SK-N-SH (cell line): ENCODE results near the gene JAKMIP1. TPM values are rescaled to one million over a fixed set of nuclear protein-coding genes. Genes with fewer than 3 reads are reported as not detected.
A peak's percentile ranks its signal among the peaks of the same experiment; 100 is the strongest.

Experiments
- CTCF ChIA-PET: fragments of 300-600, 350-600 bp; formaldehyde crosslinking; extraction: SDS; loops from one replicate; lab custom pipeline; 2021; lab: Yijun Ruan, JAX
- POLR2A ChIA-PET: fragments of 350-600 bp; sonication (Branson Sonifier 250); formaldehyde crosslinking; extraction: SDS; loops from one replicate; lab custom pipeline; 2020; ENCODE audit warnings: antibody characterized with exemption, inconsistent platforms; lab: Yijun Ruan, JAX
- DNase-seq: peaks from one replicate; pipeline ENCODE4 v3.0.0; 2012
- H2AFZ ChIP-seq: fragments of 200-600 bp; sonication (generic); 2 replicates; pipeline ENCODE4 v1.8.1; 2016; ENCODE audit warnings: antibody characterized with exemption, mild to moderate bottlenecking, low read depth
- H3F3A ChIP-seq: fragments of 200-600 bp; sonication (generic); replicated peaks from 2 replicates; pipeline ENCODE3; 2016; ENCODE audit warnings: antibody characterized with exemption, mild to moderate bottlenecking; ENCODE audit not compliant: insufficient read depth
- H3K27ac ChIP-seq, 2 experiments: fragments of 200-500 bp in 1 of 2; fragments of 200-600 bp in 1 of 2; sonication (Bioruptor generic) in 1 of 2; sonication (generic), shearing (Covaris generic) in 1 of 2; 2 replicates each; pipeline versions ENCODE4 v1.5.1 to v1.6.1; 2014 to 2016; ENCODE audit warnings: low read depth in 2 of 2, inconsistent platforms in 1 of 2, low read length in 1 of 2, mild to moderate bottlenecking in 1 of 2, mixed read lengths in 1 of 2
- H3K27me3 ChIP-seq: fragments of 200-600 bp; sonication (generic), shearing (Covaris generic); 2 replicates; pipeline ENCODE4 v1.6.1; 2016; ENCODE audit warnings: mixed run types; ENCODE audit not compliant: insufficient read depth
- H3K36me3 ChIP-seq, 2 experiments: fragments of 200-500 bp in 1 of 2; fragments of 200-600 bp in 1 of 2; sonication (Bioruptor generic) in 1 of 2; sonication (generic) in 1 of 2; replicated peaks in 1 of 2; 2 replicates each; pipeline versions ENCODE3 to v1.5.1; 2014 to 2016; ENCODE audit warnings: low read length in 1 of 2, mild to moderate bottlenecking in 1 of 2; ENCODE audit not compliant: insufficient read depth in 2 of 2, control insufficient read depth in 1 of 2
- H3K4me1 ChIP-seq, 2 experiments: fragments of 200-500 bp in 1 of 2; fragments of 200-600 bp in 1 of 2; sonication (Bioruptor generic) in 1 of 2; sonication (generic), shearing (Covaris generic) in 1 of 2; 2 replicates each; pipeline versions ENCODE4 v1.5.1 to v1.6.1; 2014 to 2016; ENCODE audit warnings: low read depth in 1 of 2, low read length in 1 of 2, mixed run types in 1 of 2; ENCODE audit not compliant: insufficient read depth in 2 of 2, control insufficient read depth in 1 of 2
- H3K4me2 ChIP-seq: fragments of 200-600 bp; sonication (generic), shearing (Covaris generic); 2 replicates; pipeline ENCODE4 v1.6.1; 2017; ENCODE audit warnings: mixed run types
- H3K4me3 ChIP-seq, 2 experiments: fragments of 200-500 bp in 1 of 2; fragments of 200-600 bp in 1 of 2; sonication (Bioruptor generic) in 1 of 2; sonication (generic), shearing (Covaris generic) in 1 of 2; 2 replicates each; pipeline versions ENCODE4 v1.5.1 to v1.8.1; 2014 to 2016; ENCODE audit warnings: low read depth in 2 of 2, inconsistent platforms in 1 of 2, low read length in 1 of 2, mild to moderate bottlenecking in 1 of 2, mixed read lengths in 1 of 2, moderate library complexity in 1 of 2
- H3K79me2 ChIP-seq: fragments of 200-600 bp; sonication (generic); 2 replicates; pipeline ENCODE4 v1.8.1; 2017; ENCODE audit warnings: mild to moderate bottlenecking; ENCODE audit not compliant: insufficient read depth
- H3K9ac ChIP-seq: fragments of 200-600 bp; sonication (generic); 2 replicates; pipeline ENCODE4 v1.6.1; 2017; ENCODE audit warnings: mixed run types
- H3K9me2 ChIP-seq: fragments of 200-600 bp; sonication (generic); 2 replicates; pipeline ENCODE4 v1.6.1; 2017; ENCODE audit warnings: mixed run types
- H3K9me3 ChIP-seq: fragments of 200-600 bp; sonication (generic); 2 replicates; pipeline ENCODE4 v1.6.1; 2017; ENCODE audit warnings: mixed run types, mild to moderate bottlenecking, moderate library complexity
- H4K20me1 ChIP-seq: fragments of 200-600 bp; sonication (generic); 2 replicates; pipeline ENCODE4 v1.6.1; 2017; ENCODE audit warnings: mild to moderate bottlenecking, mixed run types; ENCODE audit not compliant: insufficient read depth
- CHD2 ChIP-seq: fragments of 150-350 bp; IDR thresholded peaks from 2 replicates; pipeline ENCODE4 v1.6.1; 2018; ENCODE audit warnings: low read length; ENCODE audit not compliant: partially characterized antibody
- FOSL2 ChIP-seq: IDR thresholded peaks from 2 replicates; pipeline ENCODE4 v1.4.0; 2012; ENCODE audit warnings: low read depth, mild to moderate bottlenecking, moderate library complexity, borderline replicate concordance
- FOXJ3 ChIP-seq: sonication (generic); formaldehyde crosslinking; IDR thresholded peaks from 2 replicates; pipeline ENCODE4 v1.5.1; 2020; ENCODE audit warnings: mild to moderate bottlenecking, missing genetic modification reagents
- GATA2 ChIP-seq: sonication (generic); formaldehyde crosslinking; IDR thresholded peaks from 2 replicates; pipeline ENCODE4 v1.5.0; 2020; ENCODE audit warnings: mild to moderate bottlenecking, missing genetic modification reagents
- JUND ChIP-seq: IDR thresholded peaks from 2 replicates; pipeline ENCODE4 v1.4.0; 2012
- MXI1 ChIP-seq: IDR thresholded peaks from 2 replicates; pipeline ENCODE4 v1.6.1; 2012; ENCODE audit warnings: mild to moderate bottlenecking, low read depth, low read length, improper control_type of control experiment
- NFIC ChIP-seq: IDR thresholded peaks from 2 replicates; pipeline ENCODE4 v1.4.0; 2012; ENCODE audit warnings: borderline replicate concordance
- POLR2AphosphoS5 ChIP-seq: IDR thresholded peaks from 2 replicates; pipeline ENCODE4 v1.6.1; 2012; ENCODE audit warnings: low read depth, low read length
- RCOR1 ChIP-seq: fragments of 150-350 bp; IDR thresholded peaks from 2 replicates; pipeline ENCODE4 v1.6.1; 2017; ENCODE audit warnings: antibody characterized with exemption, low read length
- RFX5 ChIP-seq: IDR thresholded peaks from 2 replicates; pipeline ENCODE4 v1.6.1; 2012; ENCODE audit warnings: mild to moderate bottlenecking, improper control_type of control experiment, low read length
- RXRA ChIP-seq: IDR thresholded peaks from 2 replicates; pipeline ENCODE4 v1.4.0; 2012; ENCODE audit warnings: low read depth, mild to moderate bottlenecking, borderline replicate concordance
- TCF12 ChIP-seq: IDR thresholded peaks from 2 replicates; pipeline ENCODE4 v1.4.0; 2012
- TEAD4 ChIP-seq: IDR thresholded peaks from 2 replicates; pipeline ENCODE4 v1.4.0; 2012; ENCODE audit warnings: mild to moderate bottlenecking, borderline replicate concordance; ENCODE audit not compliant: insufficient read depth
- ZBTB33 ChIP-seq: IDR thresholded peaks from 2 replicates; pipeline ENCODE4 v1.4.0; 2012; ENCODE audit warnings: low read depth, borderline replicate concordance
- WGBS: methylation state at CpG from one replicate; pipeline ENCODE4 v1.1.6; 2017; ENCODE audit warnings: low lambda C conversion rate; 5-methylcytosine and 5-hydroxymethylcytosine counted together
- polyA plus RNA-seq, 3 experiments: library from polyadenylated mRNA; depleted of rRNA; stranded (reverse); fragments of >200 nt; gene quantifications; 2 replicates each; pipeline ENCODE4 v1.2.3, GENCODE V29; 2012

JAKMIP1 gene
- polyA plus RNA-seq, 1 of the 3 experiments (the other 2 are of a cell fraction), result 0.54 TPM

GRCh38 chr4:6154875-6155274 is 45.5 kb downstream of the JAKMIP1 start:
- ChIA-PET POLR2A (interaction anchor here (1.1 to 1.3 kb wide), 2 partner anchors 8 to 17 kb away, joined by 3 to 4 read pairs; no protein-coding TSS in a partner anchor), CTCF (interaction anchor here (0.8 to 2.7 kb wide), 7 partner anchors 42 to 156 kb away, joined by 3 to 9 read pairs (median 4); no protein-coding TSS in a partner anchor)
- H3K27me3 ChIP-seq, result no peaks in the 10 kb centered on the region
- H3K79me2 ChIP-seq, result no peaks in the 10 kb centered on the region
- no peak overlapping the region for H2AFZ ChIP-seq
- H3K9me2 ChIP-seq, result no peaks in the 10 kb centered on the region
- TF ChIP-seq RFX5 (no peak), TCF12 (no peak), FOSL2 (no peak), GATA2 (CRISPR knock-in tag) (no peak), ZBTB33 (no peak), NFIC (no peak), JUND (no peak), FOXJ3 (CRISPR knock-in tag) (no peak)
- H3K36me3 ChIP-seq, result no peaks in the 10 kb centered on the region
- no peak overlapping the region for H3K4me3 ChIP-seq
- no peak overlapping the region for H3K4me2 ChIP-seq
- H3K4me1 ChIP-seq, result peaks cover 0 to 76% of the 10 kb centered on the region in 2 experiments; a peak in 2 of 4 replicates
- no peak for DNase-seq
- H4K20me1 ChIP-seq, result no peaks in the 10 kb centered on the region
- H3K9ac ChIP-seq, result no peak overlapping the region
- 40% methylated on average over 6 of the region's 9 CpGs for WGBS
- H3K27ac ChIP-seq, result peak overlapping the region in 1 of 2 experiments; percentile 94; a peak in 2 of 4 replicates
- H3F3A ChIP-seq, result no peaks in the 10 kb centered on the region
- no peaks in the 10 kb centered on the region for H3K9me3 ChIP-seq

GRCh38 chr4:6153874-6154273 is 46.5 kb downstream of the JAKMIP1 start:
- no peaks in the 10 kb centered on the region for H3K9me2 ChIP-seq
- H3K27ac ChIP-seq, result peak overlapping the region in 1 of 2 experiments; percentile 94; a peak in 2 of 4 replicates
- H3K4me2 ChIP-seq, result no peak overlapping the region
- no peak overlapping the region for H3K4me3 ChIP-seq
- H3K4me1 ChIP-seq, result peaks cover 0 to 74% of the 10 kb centered on the region in 2 experiments; a peak in 2 of 4 replicates
- no peaks in the 10 kb centered on the region for H3F3A ChIP-seq
- H3K9me3 ChIP-seq, result no peaks in the 10 kb centered on the region
- WGBS, result 33% methylated on average over 7 of the region's 7 CpGs
- H2AFZ ChIP-seq, result no peak overlapping the region
- no peaks in the 10 kb centered on the region for H3K27me3 ChIP-seq
- DNase-seq, result peak; percentile 80
- H3K79me2 ChIP-seq, result no peaks in the 10 kb centered on the region
- H4K20me1 ChIP-seq, result no peaks in the 10 kb centered on the region
- no peak overlapping the region for H3K9ac ChIP-seq
- TF ChIP-seq CHD2, result no peak
- TF ChIP-seq POLR2AphosphoS5, result no peak
- TF ChIP-seq TEAD4, result no peak
- TF ChIP-seq MXI1, result peak; percentile 53; the same call in 1 of the 2 replicates
- peak; percentile 35; the same call in 1 of the 2 replicates for TF ChIP-seq GATA2 (CRISPR knock-in tag)
- TF ChIP-seq FOXJ3 (CRISPR knock-in tag), result 0 out of 2 replicates have a peak, but pooled peaks have one; percentile 40
- TF ChIP-seq RXRA, result no peak
- no peak for TF ChIP-seq RCOR1
- TF ChIP-seq, all 33 proteins: peak for 3
- ChIA-PET CTCF (interaction anchor here (0.9 to 2.7 kb wide), 6 partner anchors 10 to 155 kb away, joined by 3 to 9 read pairs (median 4); no protein-coding TSS in a partner anchor), POLR2A (interaction anchor here (0.6 to 1.3 kb wide), 4 partner anchors 8 to 18 kb away, joined by 3 to 4 read pairs (median 3); no protein-coding TSS in a partner anchor)
- no peaks in the 10 kb centered on the region for H3K36me3 ChIP-seq
